PC-3 (cell line): ENCODE data around the gene EREG. TPM values are rescaled to one million over a fixed set of nuclear protein-coding genes. Genes with fewer than 3 reads are reported as not detected.

Experiments
- ATAC-seq: fragments of 200-7000 bp; cut with Tn5 transposase; 2 replicates; pipeline ENCODE4 v1.9.1; 2020; ENCODE audit warnings: mild to moderate bottlenecking, moderate library complexity
- BruUV-seq: library from RNA; stranded (reverse); fragments of 400-500 nt; replicated peaks from 2 replicates; lab custom pipeline; 2021; lab: Mats Ljungman, UMichigan
- CTCF ChIA-PET: fragments of 300-600 bp; sonication (Branson Sonifier 250); formaldehyde crosslinking; loops from one replicate; lab custom pipeline; 2022; ENCODE audit warnings: antibody characterized with exemption; lab: Charles Lee
- POLR2A ChIA-PET: fragments of 300-600 bp; sonication (Branson Sonifier 250); formaldehyde crosslinking; loops from one replicate; lab custom pipeline; 2022; ENCODE audit warnings: antibody characterized with exemption; ENCODE audit not compliant: unreplicated experiment; lab: Charles Lee
- DNase-seq: peaks from one replicate; pipeline ENCODE4 v3.0.0-alpha.2; 2015
- H2AFZ ChIP-seq: fragments of 300-600 bp; sonication (generic); 2 replicates; pipeline ENCODE4 v1.6.0; 2016; ENCODE audit warnings: antibody characterized with exemption, low read length
- H3F3A ChIP-seq: fragments of 300-600 bp; sonication (generic); one replicate; pipeline ENCODE4 v1.6.0; 2017; ENCODE audit warnings: antibody characterized with exemption, low read length, control low read depth, mild to moderate bottlenecking; ENCODE audit not compliant: unreplicated experiment
- H3K27ac ChIP-seq: fragments of 300-600 bp; sonication (generic); 2 replicates; pipeline ENCODE4 v1.5.1; 2016; ENCODE audit warnings: mild to moderate bottlenecking, low read length
- H3K27me3 ChIP-seq: fragments of 300-600 bp; sonication (generic); 2 replicates; pipeline ENCODE4 v1.6.1; 2016; ENCODE audit warnings: low read length, mixed read lengths
- H3K36me3 ChIP-seq: fragments of 300-600 bp; sonication (generic); 2 replicates; pipeline ENCODE4 v1.6.1; 2016; ENCODE audit warnings: low read depth, mixed run types, low read length, mixed read lengths
- H3K4me1 ChIP-seq: fragments of 300-600 bp; sonication (generic); 2 replicates; pipeline ENCODE4 v1.5.1; 2016; ENCODE audit warnings: low read length; ENCODE audit not compliant: insufficient read depth
- H3K4me2 ChIP-seq: fragments of 300-600 bp; sonication (generic); 2 replicates; pipeline ENCODE4 v1.6.0; 2016; ENCODE audit warnings: low read length
- H3K4me3 ChIP-seq: fragments of 300-600 bp; sonication (generic); 2 replicates; pipeline ENCODE4 v1.5.1; 2016; ENCODE audit warnings: mild to moderate bottlenecking, low read length, mixed read lengths
- H3K79me2 ChIP-seq: fragments of 300-600 bp; sonication (generic); 2 replicates; pipeline ENCODE4 v1.6.1; 2017; ENCODE audit warnings: low read length, mixed read lengths
- H3K9ac ChIP-seq: fragments of 300-600 bp; sonication (generic); 2 replicates; pipeline ENCODE4 v1.6.0; 2016; ENCODE audit warnings: mild to moderate bottlenecking, low read length
- H3K9me2 ChIP-seq: fragments of 300-600 bp; sonication (generic); replicated peaks from 2 replicates; pipeline ENCODE4 v1.6.1; 2016; ENCODE audit warnings: mixed run types, low read length, mixed read lengths
- H3K9me3 ChIP-seq: fragments of 300-600 bp; sonication (generic); 2 replicates; pipeline ENCODE4 v1.6.1; 2016; ENCODE audit warnings: low read length, mixed read lengths
- H4K20me1 ChIP-seq: fragments of 300-600 bp; sonication (generic); 2 replicates; pipeline ENCODE4 v1.6.1; 2016; ENCODE audit warnings: low read length, mixed read lengths
- EZH2 ChIP-seq: fragments of 300-600 bp; sonication (generic); IDR thresholded peaks from one replicate; pipeline ENCODE4 v1.6.1; 2017; ENCODE audit warnings: antibody characterized with exemption, mild to moderate bottlenecking, low read length; ENCODE audit not compliant: unreplicated experiment
- EZH2phosphoT487 ChIP-seq: fragments of 300-600 bp; sonication (generic); IDR thresholded peaks from 2 replicates; pipeline ENCODE4 v1.6.1; 2018; ENCODE audit warnings: mild to moderate bottlenecking, antibody characterized with exemption, low read length, borderline replicate concordance
- intact Hi-C: fragments of 100-400 bp; cut with micrococcal nuclease; formaldehyde crosslinking; loops from 2 replicates; pipeline ENCODE4 v1.9.0; 2023
- total RNA-seq: library from RNA; depleted of rRNA; stranded (reverse); fragments of >200 nt; gene quantifications from 2 replicates; pipeline ENCODE4 v1.2.3, GENCODE V29; 2014
- TF ChIP-seq, protein P1 (sequence below): fragments of 300-600 bp; sonication (generic); conservative IDR thresholded peaks from 2 replicates; pipeline ENCODE4 v1.5.1; 2017; ENCODE audit warnings: antibody characterized with exemption, low read depth, mild to moderate bottlenecking, low read length

Gene EREG
- total RNA-seq, 1 experiment from 2014 or later, result 2.2 TPM

DNA sequence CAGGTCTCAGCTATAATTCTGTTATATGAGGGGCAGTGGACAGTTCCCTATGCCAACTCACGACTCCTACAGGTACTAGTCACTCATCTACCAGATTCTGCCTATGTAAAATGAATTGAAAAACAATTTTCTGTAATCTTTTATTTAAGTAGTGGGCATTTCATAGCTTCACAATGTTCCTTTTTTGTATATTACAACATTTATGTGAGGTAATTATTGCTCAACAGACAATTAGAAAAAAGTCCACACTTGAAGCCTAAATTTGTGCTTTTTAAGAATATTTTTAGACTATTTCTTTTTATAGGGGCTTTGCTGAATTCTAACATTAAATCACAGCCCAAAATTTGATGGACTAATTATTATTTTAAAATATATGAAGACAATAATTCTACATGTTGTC is 20.4 kb downstream of the EREG start:
- POLR2A ChIA-PET, result no interaction called here

DNA sequence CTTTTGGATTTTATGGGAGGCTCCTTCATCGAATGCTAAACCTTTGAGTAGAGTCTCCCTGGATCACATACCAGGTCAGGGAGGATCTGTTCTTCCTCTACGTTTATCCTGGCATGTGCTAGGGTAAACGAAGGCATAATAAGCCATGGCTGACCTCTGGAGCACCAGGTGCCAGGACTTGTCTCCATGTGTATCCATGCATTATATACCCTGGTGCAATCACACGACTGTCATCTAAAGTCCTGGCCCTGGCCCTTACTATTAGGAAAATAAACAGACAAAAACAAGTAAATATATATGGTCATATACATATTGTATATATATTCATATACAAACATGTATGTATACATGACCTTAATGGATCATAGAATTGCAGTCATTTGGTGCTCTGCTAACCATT is 21.2 kb downstream of the EREG start:
- no peak for DNase-seq
- intact Hi-C loops, result no loop called here
- no peaks in the 10 kb centered on the region for H4K20me1 ChIP-seq
- no peaks in the 10 kb centered on the region for H3K4me1 ChIP-seq
- H3K27ac ChIP-seq, result no peak overlapping the region
- H3K27me3 ChIP-seq, result no peaks in the 10 kb centered on the region
- H2AFZ ChIP-seq, result no peak overlapping the region
- ChIA-PET POLR2A (no interaction called here), CTCF (no interaction called here)
- H3F3A ChIP-seq, result no peaks in the 10 kb centered on the region
- no peaks in the 10 kb centered on the region for H3K36me3 ChIP-seq
- no peaks in the 10 kb centered on the region for H3K9me3 ChIP-seq
- no peaks in the 10 kb centered on the region for H3K9me2 ChIP-seq
- no peak overlapping the region for H3K9ac ChIP-seq
- BruUV-seq, result no TSS peak
- ATAC-seq, result no peak
- TF ChIP-seq EZH2phosphoT487, result no peak
- TF ChIP-seq, protein P1, sequence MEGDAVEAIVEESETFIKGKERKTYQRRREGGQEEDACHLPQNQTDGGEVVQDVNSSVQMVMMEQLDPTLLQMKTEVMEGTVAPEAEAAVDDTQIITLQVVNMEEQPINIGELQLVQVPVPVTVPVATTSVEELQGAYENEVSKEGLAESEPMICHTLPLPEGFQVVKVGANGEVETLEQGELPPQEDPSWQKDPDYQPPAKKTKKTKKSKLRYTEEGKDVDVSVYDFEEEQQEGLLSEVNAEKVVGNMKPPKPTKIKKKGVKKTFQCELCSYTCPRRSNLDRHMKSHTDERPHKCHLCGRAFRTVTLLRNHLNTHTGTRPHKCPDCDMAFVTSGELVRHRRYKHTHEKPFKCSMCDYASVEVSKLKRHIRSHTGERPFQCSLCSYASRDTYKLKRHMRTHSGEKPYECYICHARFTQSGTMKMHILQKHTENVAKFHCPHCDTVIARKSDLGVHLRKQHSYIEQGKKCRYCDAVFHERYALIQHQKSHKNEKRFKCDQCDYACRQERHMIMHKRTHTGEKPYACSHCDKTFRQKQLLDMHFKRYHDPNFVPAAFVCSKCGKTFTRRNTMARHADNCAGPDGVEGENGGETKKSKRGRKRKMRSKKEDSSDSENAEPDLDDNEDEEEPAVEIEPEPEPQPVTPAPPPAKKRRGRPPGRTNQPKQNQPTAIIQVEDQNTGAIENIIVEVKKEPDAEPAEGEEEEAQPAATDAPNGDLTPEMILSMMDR, result no peak
- no peak for TF ChIP-seq EZH2
- H3K79me2 ChIP-seq, result no peaks in the 10 kb centered on the region
- no peak overlapping the region for H3K4me3 ChIP-seq
- H3K4me2 ChIP-seq, result no peak overlapping the region

More for the DNA sequence above, 20.4 kb downstream of the EREG start:
- no peaks in the 10 kb centered on the region for H3K27me3 ChIP-seq
- TF ChIP-seq, protein P1, result no peak
- TF ChIP-seq EZH2phosphoT487 (no peak), EZH2 (no peak)
- H3K9me2 ChIP-seq, result no peaks in the 10 kb centered on the region
- H3K9me3 ChIP-seq, result no peaks in the 10 kb centered on the region
- H3K4me2 ChIP-seq, result no peak overlapping the region
- CTCF ChIA-PET, result no interaction called here
- H4K20me1 ChIP-seq, result no peaks in the 10 kb centered on the region
- no peaks in the 10 kb centered on the region for H3K79me2 ChIP-seq
- H3K4me3 ChIP-seq, result no peak overlapping the region
- no TSS peak for BruUV-seq
- H3K4me1 ChIP-seq, result no peaks in the 10 kb centered on the region
- no peaks in the 10 kb centered on the region for H3K36me3 ChIP-seq
- H2AFZ ChIP-seq, result no peak overlapping the region
- no peak overlapping the region for H3K27ac ChIP-seq
- ATAC-seq (no peak), DNase-seq (no peak)
- no peak overlapping the region for H3K9ac ChIP-seq
- intact Hi-C loops, result no loop called here
- no peaks in the 10 kb centered on the region for H3F3A ChIP-seq

DNA sequence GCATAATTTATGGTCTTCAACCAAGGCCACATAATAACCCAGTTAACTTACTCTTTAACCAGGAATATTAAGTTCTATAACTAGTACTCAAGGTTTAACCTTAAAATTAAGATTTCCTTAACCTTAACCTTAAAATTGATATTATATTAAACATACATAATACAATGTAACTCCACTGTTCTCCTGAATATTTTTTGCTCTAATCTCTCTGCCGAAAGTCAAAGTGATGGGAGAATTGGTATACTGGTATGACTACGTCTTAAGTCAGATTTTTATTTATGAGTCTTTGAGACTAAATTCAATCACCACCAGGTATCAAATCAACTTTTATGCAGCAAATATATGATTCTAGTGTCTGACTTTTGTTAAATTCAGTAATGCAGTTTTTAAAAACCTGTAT is 22.8 kb downstream of the EREG start:
- H3F3A ChIP-seq, result no peaks in the 10 kb centered on the region

More for the DNA sequence above, 22.8 kb downstream of the EREG start:
- H3K4me2 ChIP-seq, result no peak overlapping the region
- TF ChIP-seq EZH2phosphoT487, result no peak
- TF ChIP-seq EZH2, result no peak
- TF ChIP-seq, protein P1, result no peak
- no peaks in the 10 kb centered on the region for H3K27me3 ChIP-seq
- no peaks in the 10 kb centered on the region for H3K36me3 ChIP-seq
- no peaks in the 10 kb centered on the region for H4K20me1 ChIP-seq
- no peak overlapping the region for H3K27ac ChIP-seq
- no TSS peak for BruUV-seq
- H3K79me2 ChIP-seq, result no peaks in the 10 kb centered on the region
- ChIA-PET POLR2A (no interaction called here), CTCF (no interaction called here)
- no peak overlapping the region for H3K9ac ChIP-seq
- H3K9me3 ChIP-seq, result no peaks in the 10 kb centered on the region
- H3K4me3 ChIP-seq, result no peak overlapping the region
- ATAC-seq (no peak), DNase-seq (no peak)
- H2AFZ ChIP-seq, result no peak overlapping the region
- no peaks in the 10 kb centered on the region for H3K9me2 ChIP-seq
- intact Hi-C loops, result no loop called here
- H3K4me1 ChIP-seq, result no peaks in the 10 kb centered on the region
